ES-I3 (cell line): ENCODE data around the gene SNAI1.
"Not testable (repeated sequence)": the region's sequence is repeated elsewhere in the genome, so short reads cannot be mapped to it uniquely, and the experiment has no call there.

Experiments used
- H3K36me3 ChIP-seq: 2 replicates; pipeline ENCODE4 v1.6.1; 2013; ENCODE audit warnings: mild to moderate bottlenecking, low read length, control low read depth, moderate library complexity; ENCODE audit not compliant: insufficient read depth
- H3K4me1 ChIP-seq: 2 replicates; pipeline ENCODE4 v1.6.1; 2013; ENCODE audit warnings: mild to moderate bottlenecking, control low read depth, low read length; ENCODE audit not compliant: insufficient read depth
- H3K9ac ChIP-seq: 2 replicates; pipeline ENCODE4 v1.6.1; 2013; ENCODE audit warnings: low read depth, mild to moderate bottlenecking, low read length, moderate library complexity
- H3K9me3 ChIP-seq: 2 replicates; pipeline ENCODE4 v1.6.1; 2013; ENCODE audit warnings: mild to moderate bottlenecking, low read length, moderate library complexity; ENCODE audit not compliant: control insufficient read depth, insufficient read depth

Gene SNAI1

GRCh38 chr20:50005471-50005981 lies 22.7 kb downstream of the SNAI1 start:
- no peaks in the 10 kb centered on the region for H3K9me3 ChIP-seq
- no peaks in the 10 kb centered on the region for H3K36me3 ChIP-seq
- H3K4me1 ChIP-seq, result peaks cover 4% of the 10 kb centered on the region; the same call in 1 of the 2 replicates
- H3K9ac ChIP-seq, result no peak overlapping the region

- Histone ChIP-seq H3K9me3 (no peaks in the 10 kb centered on the region), H3K9ac (no peak overlapping the region), H3K36me3 (no peaks in the 10 kb centered on the region), H3K4me1 (peaks cover 1% of the 10 kb centered on the region; the same call in 1 of the 2 replicates)
These were observed 24.6 kb downstream of the SNAI1 start for GRCh38 chr20:50007369-50007768.

- Histone ChIP-seq H3K36me3 (no peaks in the 10 kb centered on the region), H3K4me1 (peaks cover 3% of the 10 kb centered on the region; the same call in 1 of the 2 replicates), H3K9me3 (no peaks in the 10 kb centered on the region), H3K9ac (no peak overlapping the region)
These were observed 25.2 kb downstream of the SNAI1 start for GRCh38 chr20:50008007-50008406.

- H3K36me3 ChIP-seq, result no peaks in the 10 kb centered on the region
- peak overlapping the region; percentile 29 for H3K9ac ChIP-seq
- no peaks in the 10 kb centered on the region for H3K9me3 ChIP-seq
- peaks cover 9% of the 10 kb centered on the region for H3K4me1 ChIP-seq
These were observed 27.0 kb downstream of the SNAI1 start for GRCh38 chr20:50009521-50010454.

GRCh38 chr20:50011597-50011996 lies 28.8 kb downstream of the SNAI1 start:
- H3K36me3 ChIP-seq, H3K9me3 ChIP-seq, H3K9ac ChIP-seq: not testable (repeated sequence)
- peaks cover 22% of the 10 kb centered on the region for H3K4me1 ChIP-seq

GRCh38 chr20:50012282-50013263 lies 29.8 kb downstream of the SNAI1 start:
- Histone ChIP-seq H3K4me1 (peaks cover 22% of the 10 kb centered on the region), H3K9ac (no peak overlapping the region), H3K36me3 (no peaks in the 10 kb centered on the region), H3K9me3 (no peaks in the 10 kb centered on the region)

DNA sequence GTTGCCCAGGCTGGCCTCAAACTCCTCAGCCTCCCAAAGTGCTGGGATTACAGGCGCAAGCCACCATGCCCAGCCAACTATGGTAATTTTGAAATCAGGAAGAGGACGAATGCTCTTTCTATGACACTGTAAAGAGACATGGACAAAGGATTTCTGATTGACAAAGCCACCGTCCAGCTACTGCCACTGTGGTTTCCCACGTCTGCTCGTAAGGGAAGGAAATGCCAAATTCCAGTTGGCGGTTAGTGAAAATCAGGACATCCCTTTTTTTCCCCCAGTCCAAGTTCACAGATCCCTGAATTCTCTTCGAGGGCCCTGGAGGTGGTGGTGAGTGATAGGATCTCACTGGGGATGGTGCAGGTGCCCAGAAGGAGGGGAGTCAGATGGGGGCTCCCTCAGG lies 31.2 kb downstream of the SNAI1 start:
- Histone ChIP-seq H3K9ac (no peak overlapping the region), H3K4me1 (peaks cover 22% of the 10 kb centered on the region), H3K9me3 (no peaks in the 10 kb centered on the region), H3K36me3 (no peaks in the 10 kb centered on the region)

DNA sequence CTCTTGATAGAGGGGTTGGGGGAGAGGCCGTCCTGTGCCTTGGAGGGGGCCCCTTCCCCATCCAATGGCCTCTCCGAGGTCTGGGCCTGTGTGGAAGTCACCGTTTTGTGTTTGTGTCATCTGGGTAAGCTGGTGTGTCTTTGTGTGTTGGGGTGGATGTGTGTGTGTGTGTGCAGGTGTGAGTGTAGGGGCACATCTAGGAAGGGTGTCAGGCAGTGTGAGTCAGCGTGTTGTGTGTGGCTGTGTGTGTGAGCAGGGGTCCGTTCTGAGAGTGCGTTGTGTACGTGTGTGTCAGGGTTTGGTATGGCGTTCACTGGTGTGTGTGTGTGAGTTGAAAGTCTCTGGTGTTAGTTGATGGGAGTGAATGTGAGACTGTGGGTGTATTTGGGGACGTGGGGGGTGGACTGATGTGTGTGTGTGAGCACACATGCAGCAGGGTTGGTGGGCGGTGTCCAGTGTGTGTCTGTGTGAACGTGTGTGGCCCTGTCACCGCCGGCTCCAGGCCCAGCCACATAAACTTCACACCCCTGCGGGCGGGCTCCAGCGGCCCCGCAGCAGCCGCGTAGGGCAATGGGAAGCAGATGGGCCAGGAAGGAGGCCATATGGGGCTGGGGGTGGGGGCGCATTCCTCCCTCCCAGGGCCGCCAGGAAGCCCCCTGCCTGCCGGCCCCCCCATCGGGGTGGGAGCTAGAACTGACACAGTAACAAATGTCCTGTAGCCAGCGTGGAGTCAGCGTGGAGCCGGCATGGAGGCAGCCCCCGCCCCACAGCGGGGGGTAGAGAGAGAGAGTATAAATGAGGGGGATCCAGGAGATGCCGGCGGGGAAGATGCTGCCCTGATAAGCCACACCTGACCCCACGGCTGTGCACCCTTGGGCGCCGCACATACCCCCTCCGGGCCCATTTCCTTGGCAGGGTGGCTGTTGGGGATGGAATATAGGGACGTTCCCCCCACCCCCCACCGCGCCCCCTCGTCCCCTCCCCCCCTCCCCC lies 32.1 kb downstream of the SNAI1 start:
- no peaks in the 10 kb centered on the region for H3K36me3 ChIP-seq
- no peak overlapping the region for H3K9ac ChIP-seq
- peaks cover 22% of the 10 kb centered on the region for H3K4me1 ChIP-seq
- H3K9me3 ChIP-seq, result no peaks in the 10 kb centered on the region

DNA sequence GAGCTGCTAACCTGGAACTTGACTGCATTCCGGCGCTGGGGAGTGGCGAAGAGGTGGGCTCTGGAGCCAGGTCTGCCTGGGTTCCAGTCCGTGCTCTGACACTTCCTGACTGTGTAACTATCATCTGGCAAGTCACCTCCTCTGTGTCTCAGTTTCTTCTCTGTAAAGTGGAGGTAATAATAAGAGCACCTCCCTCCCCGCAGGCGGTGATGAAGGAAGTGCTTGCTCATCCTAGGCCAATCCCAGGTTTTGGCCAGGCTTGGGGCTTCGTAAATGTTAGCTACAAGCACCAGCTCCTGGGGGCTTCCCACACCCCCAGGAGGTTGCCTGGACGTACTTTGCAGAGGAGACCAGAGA lies 32.8 kb downstream of the SNAI1 start:
- Histone ChIP-seq H3K9me3 (no peaks in the 10 kb centered on the region), H3K36me3 (no peaks in the 10 kb centered on the region), H3K9ac (no peak overlapping the region), H3K4me1 (peaks cover 22% of the 10 kb centered on the region)

- no peaks in the 10 kb centered on the region for H3K9me3 ChIP-seq
- H3K4me1 ChIP-seq, result peaks cover 22% of the 10 kb centered on the region
- no peaks in the 10 kb centered on the region for H3K36me3 ChIP-seq
- no peak overlapping the region for H3K9ac ChIP-seq
These were observed 33.4 kb downstream of the SNAI1 start for GRCh38 chr20:50015993-50016770.

DNA sequence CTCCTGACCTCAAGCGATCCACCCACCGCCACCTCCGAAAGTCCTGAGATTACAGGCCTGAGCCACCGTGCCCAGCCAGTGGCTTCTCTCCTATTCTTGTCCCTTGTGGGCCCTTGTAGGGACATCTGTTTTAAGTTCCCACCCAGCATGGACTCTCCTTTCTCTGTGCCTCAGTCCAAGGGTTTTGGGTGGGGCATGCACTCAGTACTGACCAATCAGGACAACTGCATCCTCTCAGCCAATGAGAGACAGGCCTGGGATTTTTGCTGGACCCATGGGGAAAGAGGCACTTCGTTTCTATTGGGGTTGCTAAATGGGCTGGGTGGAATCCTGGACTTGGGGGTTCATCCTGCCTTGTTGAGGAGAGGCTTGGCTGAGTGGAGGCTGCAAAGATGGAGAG lies 34.4 kb downstream of the SNAI1 start:
- Histone ChIP-seq H3K4me1 (peaks cover 22% of the 10 kb centered on the region), H3K9ac (no peak overlapping the region), H3K9me3 (no peaks in the 10 kb centered on the region), H3K36me3 (no peaks in the 10 kb centered on the region)

DNA sequence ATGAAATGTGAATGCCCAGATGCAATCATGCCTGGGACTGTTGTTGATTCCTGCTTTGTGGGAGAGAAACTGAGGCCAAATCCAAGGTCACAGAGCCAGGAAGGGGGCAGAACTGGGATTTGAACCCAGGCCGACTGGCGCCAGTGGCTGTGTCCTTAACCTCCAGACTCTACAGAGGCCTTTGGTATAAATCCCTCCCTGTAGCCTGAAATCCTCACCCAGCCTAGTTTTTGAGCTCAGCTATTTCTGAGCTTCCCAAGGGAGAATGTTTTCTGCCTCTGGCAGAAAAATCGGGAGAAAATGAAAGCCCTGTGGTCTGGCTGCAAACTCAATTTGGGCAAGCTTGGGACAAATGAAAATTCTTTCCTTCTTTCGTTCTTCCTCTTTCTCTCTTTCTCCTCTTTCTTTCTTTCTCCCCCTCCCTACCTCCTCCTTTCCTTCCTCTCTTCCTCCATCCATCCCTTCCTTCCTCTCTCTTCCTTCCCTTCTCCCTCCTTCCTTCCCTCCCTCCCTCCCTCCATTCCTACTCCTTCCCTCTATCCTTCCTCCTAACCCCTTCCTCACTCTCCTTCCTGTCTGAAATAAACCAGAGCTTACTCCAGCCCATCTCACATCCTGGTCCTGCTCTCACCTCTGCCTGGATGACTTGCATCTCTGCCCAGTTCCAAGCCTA lies 34.9 kb downstream of the SNAI1 start:
- H3K9me3 ChIP-seq, result no peaks in the 10 kb centered on the region
- H3K4me1 ChIP-seq, result peaks cover 19% of the 10 kb centered on the region
- no peaks in the 10 kb centered on the region for H3K36me3 ChIP-seq
- no peak overlapping the region for H3K9ac ChIP-seq
